HG03108 (cell line): ENCODE results near the gene POC1A.

Source experiments
- ATAC-seq: cut with Tn5 transposase; IDR thresholded peaks from one replicate; pipeline ENCODE4 v1.9.1; 2021; ENCODE audit warnings: moderate library complexity; ENCODE audit not compliant: unreplicated experiment

The POC1A gene

DNA sequence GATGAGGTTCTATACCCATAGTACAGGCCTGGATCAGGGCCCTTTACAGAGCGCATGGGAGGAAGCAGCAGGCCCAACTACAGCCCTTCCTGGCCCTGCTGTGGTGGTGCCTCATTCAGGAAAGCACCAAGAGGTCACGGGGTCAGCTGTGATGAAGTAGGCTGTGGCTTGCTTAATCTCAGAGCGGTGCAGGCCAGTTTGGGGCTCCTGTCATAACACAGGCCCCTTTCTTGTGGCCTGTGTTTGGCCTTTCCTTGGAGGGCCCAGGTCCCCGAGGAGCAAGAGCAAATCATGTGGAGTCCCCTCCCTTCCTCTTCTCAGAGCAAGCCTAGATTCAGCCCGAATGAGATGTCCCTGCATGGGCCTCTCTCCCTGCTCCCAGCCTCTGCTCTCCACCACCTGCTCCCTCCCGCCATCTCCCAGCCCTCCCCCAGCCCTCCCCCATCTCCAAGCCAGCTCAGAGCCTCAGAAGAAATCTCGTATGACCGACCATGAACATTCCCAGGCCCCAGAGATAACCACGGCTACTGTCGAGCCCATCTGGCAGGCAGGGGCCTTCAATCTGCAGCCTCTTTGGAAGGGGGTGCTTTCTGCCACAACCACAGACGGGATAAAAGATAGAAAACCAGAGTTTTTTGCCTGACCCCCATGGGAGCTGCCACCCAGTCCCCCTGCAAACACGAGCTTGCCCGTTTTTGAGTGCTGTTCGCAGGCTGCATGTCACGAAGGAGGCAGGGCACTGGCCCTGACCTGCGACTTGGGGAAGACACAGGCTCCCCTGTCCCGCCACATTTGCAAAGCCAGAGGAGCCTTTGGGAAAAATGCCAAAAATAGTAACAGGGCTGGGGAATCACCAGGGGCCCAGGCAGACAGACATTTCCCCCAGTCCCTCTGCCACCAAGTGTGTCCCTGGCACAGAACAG is 65.5 kb downstream of the POC1A start:
- ATAC-seq = no peak

DNA sequence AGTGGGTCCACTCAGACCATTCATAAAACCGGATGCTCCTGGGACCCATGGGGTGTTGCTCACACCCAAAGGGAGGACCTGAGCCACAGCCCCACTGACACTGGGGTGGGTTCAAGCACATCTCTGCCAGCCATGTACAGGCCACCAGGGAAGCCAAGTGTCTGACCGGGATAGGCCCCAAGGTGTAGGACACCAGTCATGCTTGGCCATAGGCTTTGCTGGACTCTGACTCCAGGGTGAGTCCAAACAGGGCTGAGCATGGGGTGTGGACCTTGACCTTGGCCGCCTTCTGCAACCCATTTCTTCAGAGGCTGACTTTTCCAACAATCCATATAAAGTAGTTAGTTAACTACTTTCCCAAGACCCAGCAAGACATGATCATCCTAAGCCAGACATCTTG is 66.5 kb downstream of the POC1A start:
- ATAC-seq = no peak

DNA sequence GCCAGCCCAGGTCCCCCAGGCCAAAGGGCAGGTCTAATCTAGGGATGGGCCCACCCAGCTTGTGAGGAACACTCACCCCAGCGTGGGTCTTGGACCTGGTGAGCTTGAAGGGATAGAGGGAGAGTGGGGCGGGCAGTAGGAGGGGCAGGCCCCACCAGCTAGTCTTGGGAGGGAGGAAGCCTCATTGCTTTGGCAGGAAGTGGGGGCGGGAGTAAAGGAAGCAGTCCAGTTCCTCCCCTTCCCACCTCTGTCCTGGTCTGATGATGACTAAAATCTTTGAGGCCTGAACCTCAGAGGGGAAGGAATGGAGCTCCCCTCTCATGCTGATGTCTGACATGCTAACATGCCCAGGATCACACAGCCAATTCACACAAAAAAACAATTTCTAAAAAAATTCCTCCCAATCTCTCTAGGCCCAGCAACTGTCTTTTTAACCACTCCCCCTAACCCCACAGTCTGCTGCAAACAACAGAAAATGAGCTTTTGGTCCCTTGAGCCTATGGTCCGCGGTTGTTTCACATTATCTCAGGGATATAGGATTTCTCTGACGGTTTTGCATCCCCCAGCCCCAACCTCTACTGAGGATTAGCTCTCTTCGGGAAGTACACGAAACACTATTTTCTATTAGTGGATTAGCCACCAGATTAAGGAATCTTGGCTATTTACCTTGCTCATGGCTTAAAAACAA is 67.1 kb downstream of the POC1A start:
- no peak for ATAC-seq

DNA sequence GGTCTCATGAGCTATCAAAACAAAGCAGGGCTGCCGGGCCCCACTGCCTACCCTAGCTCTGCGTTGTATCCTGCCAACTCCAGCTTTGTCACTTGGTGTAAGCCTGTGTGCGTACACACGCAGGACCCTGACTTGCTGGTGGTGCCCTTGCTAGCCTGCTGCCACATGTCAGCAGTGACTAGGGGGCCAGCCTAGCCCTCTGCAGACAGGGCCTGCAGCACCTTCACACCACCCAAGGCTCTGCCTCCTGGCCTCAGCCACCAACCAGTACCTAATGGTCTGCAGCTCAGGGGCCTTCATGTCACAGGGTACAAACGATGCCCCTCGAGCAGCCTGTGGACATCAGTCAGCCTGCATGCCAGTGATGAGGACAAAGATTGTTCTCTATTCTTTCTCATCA is 67.8 kb downstream of the POC1A start:
- no peak for ATAC-seq

DNA sequence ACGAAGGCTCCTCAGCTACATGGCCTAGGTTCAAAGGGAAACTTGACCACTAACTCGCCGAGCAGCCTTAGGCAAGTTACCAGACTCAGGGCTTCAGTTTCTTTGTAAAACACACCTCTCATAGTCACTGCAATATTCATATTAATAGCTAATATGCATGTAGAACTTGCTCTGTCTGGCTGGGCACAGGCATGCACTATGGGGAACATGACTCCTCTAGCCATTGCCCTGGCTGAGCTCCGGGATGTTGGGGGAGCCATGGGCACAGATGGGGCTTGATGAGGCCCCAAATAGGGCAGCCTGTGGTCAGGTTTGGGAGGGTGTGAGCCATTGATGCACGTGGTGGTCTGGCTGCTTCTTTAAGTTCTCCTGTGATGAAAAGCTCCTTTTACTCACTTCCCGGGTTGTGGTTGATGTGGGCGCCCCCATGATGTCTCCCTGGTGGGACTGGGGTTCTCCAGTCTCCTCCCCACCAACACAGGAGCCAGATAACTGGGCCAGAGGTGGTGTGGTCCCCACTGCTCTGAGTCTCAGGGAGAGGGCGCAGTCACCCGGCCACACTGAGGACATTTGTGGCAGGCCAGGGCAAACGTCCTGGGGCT is 68.4 kb downstream of the POC1A start:
- ATAC-seq = no peak

DNA sequence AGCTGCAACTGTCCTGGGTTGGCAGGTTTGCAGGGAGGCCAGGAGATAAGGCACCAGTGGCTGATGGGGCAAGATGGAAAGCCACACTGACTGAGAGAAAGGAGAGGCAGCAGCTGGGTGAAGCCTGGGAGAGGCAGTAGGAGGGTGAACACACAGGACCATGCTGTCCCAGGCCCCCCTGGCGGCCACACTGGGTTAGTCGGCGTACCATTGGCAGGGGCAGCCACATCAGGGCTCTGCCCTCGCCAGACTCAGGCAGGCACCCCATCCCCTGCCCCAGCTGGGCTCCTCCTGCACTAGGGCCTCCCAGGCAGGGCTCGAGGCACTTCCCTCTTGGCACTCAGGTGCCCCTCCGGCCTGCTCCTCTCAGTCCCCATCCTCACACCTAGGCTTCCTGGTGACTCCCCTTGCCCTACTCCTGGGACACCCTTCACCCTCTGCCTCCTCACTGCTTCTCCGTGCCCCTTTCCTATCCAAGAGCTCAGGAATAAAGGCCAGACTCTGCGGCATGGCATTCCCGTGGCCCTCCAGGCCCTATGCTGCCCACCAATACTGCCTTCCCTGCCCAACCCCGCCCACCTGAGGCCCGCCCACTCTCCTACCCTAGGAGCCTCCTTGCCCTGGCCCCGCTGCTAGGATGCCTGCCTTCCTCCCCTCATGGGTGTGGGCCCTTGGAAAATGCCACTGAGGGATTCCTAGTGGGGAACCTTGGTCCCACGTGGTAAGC is 69.1 kb downstream of the POC1A start:
- ATAC-seq = no peak

DNA sequence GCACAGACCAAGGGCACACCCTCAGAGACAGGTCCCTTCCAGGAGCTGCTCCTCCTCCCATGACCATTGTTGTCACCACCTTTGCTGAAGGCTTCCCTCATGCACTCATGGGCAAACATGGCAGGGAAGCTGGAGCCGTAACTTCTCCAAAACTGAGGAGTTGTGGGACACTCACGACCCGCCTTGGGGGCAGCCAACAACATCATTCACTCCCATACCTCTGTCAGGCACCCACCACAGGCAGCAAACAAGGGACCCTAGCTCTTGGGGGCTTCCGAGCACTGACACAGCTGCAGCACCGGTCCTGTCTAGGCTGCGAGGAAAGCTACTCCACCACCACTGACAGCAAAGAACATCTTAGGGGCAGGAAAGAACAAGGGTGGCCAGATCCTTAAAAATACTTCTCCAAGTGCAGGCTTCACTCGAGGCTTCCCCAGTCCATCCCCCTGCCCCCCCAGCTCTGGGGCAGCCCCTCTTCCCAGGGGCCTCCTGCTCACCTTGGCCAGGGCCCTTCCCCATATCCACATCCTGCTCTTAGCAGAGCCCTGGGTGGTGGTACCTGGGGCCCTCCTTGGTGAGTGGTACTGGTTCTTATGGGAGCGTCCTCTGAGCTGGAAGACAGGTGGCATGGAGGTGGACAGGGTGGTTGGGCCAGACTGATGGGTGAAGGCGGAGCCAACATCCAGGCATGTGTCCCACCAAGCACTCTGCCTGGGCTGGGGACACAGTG is 69.8 kb downstream of the POC1A start:
- ATAC-seq = no peak

DNA sequence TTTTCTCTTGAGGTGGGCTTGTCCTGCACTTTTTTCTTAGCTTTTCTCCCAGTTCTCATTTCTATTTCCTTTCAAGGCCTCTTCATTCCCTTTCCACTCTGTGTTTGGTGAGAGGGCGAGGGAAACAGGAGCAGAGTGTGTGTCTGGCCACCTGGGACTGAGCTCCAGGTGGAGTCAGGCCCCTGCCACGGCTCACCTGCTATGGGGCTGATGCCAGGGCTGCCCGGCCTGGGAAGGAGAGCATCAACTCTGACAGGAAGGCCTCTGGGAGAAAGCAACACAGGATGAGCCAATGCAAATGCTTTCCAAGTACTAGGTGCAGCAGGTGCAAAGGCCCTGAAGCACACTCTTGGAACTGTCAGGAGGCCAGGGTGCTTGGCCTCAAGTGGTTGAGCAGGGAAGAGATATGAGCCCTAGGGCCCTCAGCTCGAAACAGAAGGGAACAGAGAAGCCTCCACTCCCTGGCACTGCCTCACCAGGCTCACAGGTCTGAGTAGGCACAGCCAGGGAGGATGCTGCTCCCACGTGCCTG is 70.6 kb downstream of the POC1A start:
- ATAC-seq = no peak

DNA sequence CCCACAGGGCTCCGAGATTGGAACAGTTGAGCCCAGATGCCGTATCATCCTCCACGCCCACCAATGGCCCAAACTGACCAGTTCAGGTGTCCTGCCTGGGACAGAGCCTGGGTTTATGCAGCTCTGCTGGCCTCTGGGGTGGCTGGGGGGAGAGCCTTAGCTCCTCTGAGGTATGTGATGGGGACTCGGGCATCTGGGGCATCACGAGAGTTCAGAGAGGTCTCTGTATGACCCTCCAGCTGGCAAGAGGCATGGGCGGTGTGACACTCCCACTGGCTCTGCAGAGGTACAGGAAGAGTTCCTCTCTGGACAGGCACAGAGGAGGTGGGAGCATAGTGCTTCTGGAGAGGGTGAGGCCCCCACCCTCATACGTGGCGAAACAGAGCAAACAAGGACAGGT is 71.3 kb downstream of the POC1A start:
- ATAC-seq = no peak

DNA sequence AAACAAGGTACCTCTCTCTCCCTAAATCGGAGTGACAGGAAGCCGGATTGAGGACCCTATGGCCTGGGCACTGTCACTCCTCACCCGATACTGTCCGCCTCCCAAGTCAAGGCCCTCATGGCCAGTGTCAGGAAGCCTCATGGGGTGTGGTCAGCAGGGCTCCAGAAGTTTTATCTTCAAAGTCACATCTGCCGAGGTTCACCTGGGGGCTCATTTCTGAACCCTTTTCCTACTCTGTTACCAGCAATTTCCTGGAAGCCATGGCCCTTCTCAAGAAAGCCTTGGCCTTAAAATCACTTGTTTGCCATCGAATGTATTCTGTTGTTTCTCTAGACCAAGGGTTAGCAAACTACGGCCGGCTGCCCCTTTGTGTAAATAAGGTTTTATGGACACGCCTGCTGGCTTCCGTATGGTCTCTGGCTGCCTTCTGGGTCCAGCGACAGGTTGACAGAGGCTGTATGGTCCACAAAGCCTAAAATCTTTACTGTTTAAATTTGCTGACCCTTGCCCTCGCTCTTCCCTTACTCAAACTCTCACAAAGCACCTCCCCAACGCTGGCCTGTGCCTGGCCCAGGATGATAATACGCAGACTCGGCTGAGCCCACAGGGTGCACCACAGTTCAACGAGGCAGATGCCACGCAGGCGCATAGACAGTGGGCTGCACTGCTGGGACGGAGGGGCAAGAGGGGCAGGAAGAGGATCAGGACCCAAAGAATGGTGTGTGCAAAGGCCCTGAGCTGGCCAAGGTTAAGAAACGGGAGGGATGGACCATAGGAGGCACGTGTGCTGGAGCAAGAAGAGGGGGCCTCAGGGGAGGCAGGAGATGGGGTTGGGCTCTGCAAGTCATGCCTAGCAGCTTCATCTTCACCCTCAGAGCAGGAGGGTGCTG is 73.1 kb downstream of the POC1A start:
- ATAC-seq = no peak

DNA sequence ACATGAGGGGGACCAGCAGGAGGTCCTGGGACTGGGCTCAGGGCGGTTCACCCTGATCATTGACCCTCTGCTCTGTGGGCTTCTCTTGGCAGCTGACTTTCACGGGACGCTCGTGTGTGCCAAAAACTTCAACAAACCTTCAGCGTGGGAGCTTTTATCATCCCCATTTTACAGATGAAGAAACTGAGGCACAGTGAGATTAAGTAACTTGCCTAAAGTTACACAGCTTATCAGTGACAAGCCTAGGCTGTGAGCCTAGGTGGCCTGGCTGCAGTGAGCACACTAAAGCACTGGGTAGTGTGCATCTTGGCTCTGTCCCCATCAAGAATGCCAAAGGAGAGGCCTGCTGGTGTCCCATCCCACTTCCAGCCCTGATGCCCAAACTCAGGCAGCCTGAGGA is 74.3 kb downstream of the POC1A start:
- no peak for ATAC-seq

DNA sequence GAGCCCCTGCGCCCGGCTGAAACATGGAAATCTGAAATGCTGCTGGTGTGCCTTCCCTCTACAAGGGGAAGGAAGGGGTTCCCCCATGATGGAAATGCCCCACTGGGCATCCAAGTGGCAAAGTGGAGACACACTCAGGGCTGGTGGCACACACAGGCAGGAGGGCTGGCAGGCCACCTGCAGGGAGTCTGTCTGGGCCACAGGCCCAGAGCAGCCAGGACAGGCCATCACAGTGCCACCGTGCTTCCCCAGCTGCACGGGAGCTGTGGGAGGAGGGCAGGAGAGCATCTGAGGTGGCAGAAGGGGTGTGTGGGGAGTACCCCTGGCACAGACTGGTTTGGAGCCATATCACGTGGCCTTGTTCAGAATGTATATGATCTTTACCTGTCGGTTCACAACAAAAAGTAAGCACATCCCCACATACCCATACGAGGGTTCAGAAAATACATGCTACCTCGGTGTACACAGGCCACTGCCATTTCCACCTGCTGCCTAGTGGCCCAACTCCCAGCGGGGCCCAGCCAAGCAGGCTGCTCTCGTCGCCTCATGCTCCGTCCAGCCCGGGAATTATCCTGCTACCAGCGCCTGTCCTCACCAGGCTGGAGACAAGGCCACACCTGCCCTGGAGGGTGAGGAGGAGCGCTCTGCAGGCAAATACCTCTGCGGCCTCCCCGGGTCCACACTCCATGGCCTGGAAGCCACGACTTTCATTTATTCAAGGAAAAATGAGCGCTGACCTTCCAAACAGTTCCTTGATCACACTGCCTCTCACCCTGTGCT is 75.3 kb downstream of the POC1A start:
- ATAC-seq = no peak

DNA sequence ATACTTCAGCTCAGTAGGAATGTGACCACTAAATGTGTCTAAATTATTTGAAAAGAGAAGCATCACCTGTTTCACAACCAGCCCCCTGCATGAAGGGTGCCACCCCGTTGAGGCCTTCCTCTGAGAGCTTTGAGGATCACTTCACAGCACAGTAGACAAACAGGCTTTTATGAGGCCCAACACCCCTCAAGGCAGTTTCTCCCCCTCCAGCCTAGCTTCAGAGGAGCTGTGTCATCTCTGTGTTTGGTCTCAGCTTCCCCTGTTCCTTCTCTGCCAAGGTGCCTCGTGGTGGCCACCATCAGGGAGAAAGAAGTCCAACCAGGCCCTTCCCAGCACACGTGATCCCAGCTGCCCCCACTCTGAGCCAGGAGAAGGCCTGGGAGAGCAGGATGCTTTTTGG is 76.3 kb downstream of the POC1A start:
- no peak for ATAC-seq

DNA sequence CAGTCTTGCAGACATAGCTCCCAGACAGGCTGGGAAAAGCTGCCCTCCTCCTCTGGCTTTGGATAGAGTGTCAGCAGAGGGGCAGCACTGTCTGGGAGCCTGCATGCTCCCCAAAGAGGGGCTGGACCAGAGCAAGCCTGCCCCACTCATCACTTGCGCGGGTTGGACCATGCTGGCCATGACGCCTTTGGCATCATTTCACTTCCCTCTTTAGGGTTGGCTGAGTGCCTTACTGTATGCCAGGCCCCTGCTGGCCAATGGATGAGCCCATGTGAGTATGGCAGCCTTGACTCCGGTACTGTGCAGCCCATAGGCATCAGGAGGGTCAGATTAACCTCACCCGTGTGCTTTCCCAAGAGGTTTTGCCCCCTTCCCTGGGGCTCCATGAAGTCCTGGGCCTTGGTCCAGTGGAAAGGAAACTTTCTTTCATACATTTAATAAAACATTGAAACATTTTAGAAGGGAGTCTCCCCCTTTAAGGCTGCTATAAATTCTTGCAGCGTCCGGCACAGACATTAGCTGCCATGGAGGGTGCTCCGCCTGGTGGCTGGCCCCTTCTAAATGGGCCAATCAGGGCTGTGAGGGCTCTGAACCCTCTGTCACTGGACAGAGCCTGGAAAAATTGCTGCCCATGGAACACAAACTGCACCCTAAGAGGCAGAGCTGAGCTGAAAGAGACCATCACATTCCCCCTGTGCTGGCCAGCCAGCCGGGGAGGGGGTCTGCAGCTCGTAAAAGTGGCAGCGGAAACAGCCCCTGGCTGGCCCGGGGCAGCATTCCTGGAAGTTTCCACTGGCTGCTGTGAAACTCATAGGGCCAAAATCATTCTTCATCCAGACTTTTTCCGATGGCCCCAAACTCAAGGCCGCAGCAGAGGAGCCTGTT is 77.1 kb downstream of the POC1A start:
- no peak for ATAC-seq

DNA sequence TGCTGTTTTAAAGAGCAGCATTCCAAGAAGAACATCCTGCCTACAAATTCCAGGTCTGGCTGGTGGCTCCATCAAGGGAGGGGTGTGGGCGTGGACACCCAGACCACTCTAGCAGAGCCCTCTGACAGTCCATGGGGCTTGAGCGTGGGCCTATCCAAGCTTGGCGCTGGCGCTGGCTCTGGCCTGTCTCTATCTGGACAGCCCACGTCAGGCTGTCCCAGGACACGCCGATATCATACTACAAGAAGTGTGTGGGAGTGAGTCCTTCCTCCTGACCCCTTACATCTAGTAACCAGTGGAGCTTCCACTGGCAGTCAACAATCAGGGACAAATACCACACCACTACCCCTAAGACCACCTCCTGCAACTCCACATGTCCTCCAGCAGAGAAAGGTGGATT is 80.7 kb downstream of the POC1A start:
- no peak for ATAC-seq

DNA sequence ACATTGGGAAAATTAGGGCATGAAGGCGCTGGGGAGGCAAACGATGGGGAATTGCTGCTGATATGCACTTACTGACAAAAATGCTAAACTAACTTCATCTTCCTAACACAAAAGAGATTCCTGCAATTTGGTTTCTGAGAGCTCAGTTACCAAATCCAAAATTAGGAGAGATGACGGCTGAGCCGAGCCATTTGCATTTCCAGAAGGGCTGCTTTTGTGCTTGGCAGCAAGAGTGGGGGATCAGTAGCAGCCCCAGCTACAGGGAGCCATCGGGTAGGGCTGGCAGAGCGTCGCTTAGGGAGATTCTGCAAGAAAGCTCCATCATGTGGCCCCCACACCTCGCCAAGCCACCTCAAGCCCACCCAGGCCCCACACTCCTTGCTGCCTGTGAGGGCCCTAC is 81.8 kb downstream of the POC1A start:
- no peak for ATAC-seq

DNA sequence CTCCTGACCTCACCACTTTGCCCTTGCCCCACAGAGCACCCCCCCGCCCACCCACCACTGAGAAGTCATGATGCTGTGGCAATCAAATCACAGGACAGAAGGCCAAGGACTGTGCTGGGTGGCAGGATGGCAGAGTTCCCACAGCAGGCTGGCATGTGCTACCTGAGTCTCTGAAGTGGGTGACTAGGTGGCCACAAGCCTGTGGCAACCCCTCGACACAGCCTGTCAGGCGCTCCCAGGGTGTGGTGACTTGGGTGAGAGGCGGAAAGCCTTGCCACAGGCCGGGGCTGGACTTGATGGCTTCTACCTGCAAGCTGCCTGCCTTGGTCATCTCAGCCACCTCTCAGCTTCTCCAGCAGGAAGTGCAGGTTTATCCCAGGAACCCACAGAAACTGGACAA is 82.2 kb downstream of the POC1A start:
- no peak for ATAC-seq
